ENCODE data around the gene MCC.

Gene MCC

GRCh38 chr5:113093558-113093957 lies 394.7 kb downstream of the MCC start:
- H3K9ac ChIP-seq (ENCODE audit: low read depth, low read length): no peak overlapping the region
- H3K9me3 ChIP-seq (ENCODE audit: control insufficient read depth, insufficient read depth, low read length): no peaks in the 10 kb centered on the region
- H3K4me3 ChIP-seq (ENCODE audit: low read depth, low read length): no peak overlapping the region
- no peak overlapping the region for H3K27ac ChIP-seq (ENCODE audit: low read depth, low read length)
- no peaks in the 10 kb centered on the region for H3K4me1 ChIP-seq (ENCODE audit: control insufficient read depth, insufficient read depth, low read length)
- no peaks in the 10 kb centered on the region for H3K27me3 ChIP-seq (ENCODE audit: control insufficient read depth, insufficient read depth, low read length)
- peaks cover 6% of the 10 kb centered on the region; the same call in 1 of the 2 replicates for H3K36me3 ChIP-seq (ENCODE audit: control insufficient read depth, insufficient read depth, low read length)

- Histone ChIP-seq H3K27me3 (ENCODE audit: control insufficient read depth, insufficient read depth, low read length) (no peaks in the 10 kb centered on the region), H3K9ac (ENCODE audit: low read depth, low read length) (no peak overlapping the region)
Measured at GRCh38 chr5:113092683-113093082, 395.6 kb downstream of the MCC start.

GRCh38 chr5:113091622-113092021 lies 396.6 kb downstream of the MCC start:
- Histone ChIP-seq H3K27me3 (ENCODE audit: control insufficient read depth, insufficient read depth, low read length) (no peaks in the 10 kb centered on the region), H3K9ac (ENCODE audit: low read depth, low read length) (no peak overlapping the region), H3K9me3 (ENCODE audit: control insufficient read depth, insufficient read depth, low read length) (no peaks in the 10 kb centered on the region), H3K27ac (ENCODE audit: low read depth, low read length) (no peak overlapping the region), H3K36me3 (ENCODE audit: control insufficient read depth, insufficient read depth, low read length) (no peaks in the 10 kb centered on the region), H3K4me1 (ENCODE audit: control insufficient read depth, insufficient read depth, low read length) (no peaks in the 10 kb centered on the region), H3K4me3 (ENCODE audit: low read depth, low read length) (no peak overlapping the region)

More at GRCh38 chr5:113092683-113093082, 395.6 kb downstream of the MCC start:
- no peaks in the 10 kb centered on the region for H3K36me3 ChIP-seq (ENCODE audit: control insufficient read depth, insufficient read depth, low read length)
- no peaks in the 10 kb centered on the region for H3K9me3 ChIP-seq (ENCODE audit: control insufficient read depth, insufficient read depth, low read length)
- no peak overlapping the region for H3K4me3 ChIP-seq (ENCODE audit: low read depth, low read length)
- no peak overlapping the region for H3K27ac ChIP-seq (ENCODE audit: low read depth, low read length)
- H3K4me1 ChIP-seq (ENCODE audit: control insufficient read depth, insufficient read depth, low read length): no peaks in the 10 kb centered on the region

- Histone ChIP-seq H3K9me3 (ENCODE audit: control insufficient read depth, insufficient read depth, low read length) (no peaks in the 10 kb centered on the region), H3K9ac (ENCODE audit: low read depth, low read length) (no peak overlapping the region), H3K36me3 (ENCODE audit: control insufficient read depth, insufficient read depth, low read length) (no peaks in the 10 kb centered on the region), H3K27me3 (ENCODE audit: control insufficient read depth, insufficient read depth, low read length) (no peaks in the 10 kb centered on the region), H3K4me3 (ENCODE audit: low read depth, low read length) (no peak overlapping the region), H3K4me1 (ENCODE audit: control insufficient read depth, insufficient read depth, low read length) (no peaks in the 10 kb centered on the region), H3K27ac (ENCODE audit: low read depth, low read length) (no peak overlapping the region)
Measured at GRCh38 chr5:113090336-113091106, 397.7 kb downstream of the MCC start.

GRCh38 chr5:113089653-113090335 lies 398.5 kb downstream of the MCC start:
- Histone ChIP-seq H3K4me1 (ENCODE audit: control insufficient read depth, insufficient read depth, low read length) (no peaks in the 10 kb centered on the region), H3K27ac (ENCODE audit: low read depth, low read length) (no peak overlapping the region), H3K27me3 (ENCODE audit: control insufficient read depth, insufficient read depth, low read length) (no peaks in the 10 kb centered on the region), H3K9ac (ENCODE audit: low read depth, low read length) (no peak overlapping the region), H3K9me3 (ENCODE audit: control insufficient read depth, insufficient read depth, low read length) (no peaks in the 10 kb centered on the region), H3K36me3 (ENCODE audit: control insufficient read depth, insufficient read depth, low read length) (peaks cover 4% of the 10 kb centered on the region), H3K4me3 (ENCODE audit: low read depth, low read length) (no peak overlapping the region)

- no peaks in the 10 kb centered on the region for H3K4me1 ChIP-seq (ENCODE audit: control insufficient read depth, insufficient read depth, low read length)
- H3K9ac ChIP-seq (ENCODE audit: low read depth, low read length): no peak overlapping the region
- no peaks in the 10 kb centered on the region for H3K27me3 ChIP-seq (ENCODE audit: control insufficient read depth, insufficient read depth, low read length)
- H3K4me3 ChIP-seq (ENCODE audit: low read depth, low read length): no peak overlapping the region
- H3K36me3 ChIP-seq (ENCODE audit: control insufficient read depth, insufficient read depth, low read length): peaks cover 22% of the 10 kb centered on the region
- H3K27ac ChIP-seq (ENCODE audit: low read depth, low read length): no peak overlapping the region
- H3K9me3 ChIP-seq (ENCODE audit: control insufficient read depth, insufficient read depth, low read length): no peaks in the 10 kb centered on the region
Measured at GRCh38 chr5:113087976-113088514, 400.2 kb downstream of the MCC start.

GRCh38 chr5:113085880-113086409 lies 402.3 kb downstream of the MCC start:
- no peaks in the 10 kb centered on the region for H3K27me3 ChIP-seq (ENCODE audit: control insufficient read depth, insufficient read depth, low read length)

GRCh38 chr5:113085084-113085414 lies 403.2 kb downstream of the MCC start:
- Histone ChIP-seq H3K4me3 (ENCODE audit: low read depth, low read length) (no peak overlapping the region), H3K9me3 (ENCODE audit: control insufficient read depth, insufficient read depth, low read length) (no peaks in the 10 kb centered on the region), H3K27me3 (ENCODE audit: control insufficient read depth, insufficient read depth, low read length) (no peaks in the 10 kb centered on the region), H3K27ac (ENCODE audit: low read depth, low read length) (no peak overlapping the region), H3K36me3 (ENCODE audit: control insufficient read depth, insufficient read depth, low read length) (peaks cover 35% of the 10 kb centered on the region), H3K4me1 (ENCODE audit: control insufficient read depth, insufficient read depth, low read length) (peaks cover 8% of the 10 kb centered on the region), H3K9ac (ENCODE audit: low read depth, low read length) (no peak overlapping the region)

More at GRCh38 chr5:113085880-113086409, 402.3 kb downstream of the MCC start:
- H3K27ac ChIP-seq (ENCODE audit: low read depth, low read length): no peak overlapping the region
- H3K4me1 ChIP-seq (ENCODE audit: control insufficient read depth, insufficient read depth, low read length): peaks cover 7% of the 10 kb centered on the region
- no peak overlapping the region for H3K9ac ChIP-seq (ENCODE audit: low read depth, low read length)
- H3K36me3 ChIP-seq (ENCODE audit: control insufficient read depth, insufficient read depth, low read length): peaks cover 35% of the 10 kb centered on the region
- no peaks in the 10 kb centered on the region for H3K9me3 ChIP-seq (ENCODE audit: control insufficient read depth, insufficient read depth, low read length)
- H3K4me3 ChIP-seq (ENCODE audit: low read depth, low read length): no peak overlapping the region

GRCh38 chr5:113084402-113085083 lies 403.7 kb downstream of the MCC start:
- H3K4me1 ChIP-seq (ENCODE audit: control insufficient read depth, insufficient read depth, low read length): peaks cover 8% of the 10 kb centered on the region
- no peak overlapping the region for H3K4me3 ChIP-seq (ENCODE audit: low read depth, low read length)
- H3K27ac ChIP-seq (ENCODE audit: low read depth, low read length): no peak overlapping the region
- no peak overlapping the region for H3K9ac ChIP-seq (ENCODE audit: low read depth, low read length)
- no peaks in the 10 kb centered on the region for H3K9me3 ChIP-seq (ENCODE audit: control insufficient read depth, insufficient read depth, low read length)
- H3K36me3 ChIP-seq (ENCODE audit: control insufficient read depth, insufficient read depth, low read length): peaks cover 35% of the 10 kb centered on the region
- H3K27me3 ChIP-seq (ENCODE audit: control insufficient read depth, insufficient read depth, low read length): no peaks in the 10 kb centered on the region

GRCh38 chr5:113083481-113083880 lies 404.8 kb downstream of the MCC start:
- Histone ChIP-seq H3K27ac (ENCODE audit: low read depth, low read length) (no peak overlapping the region), H3K36me3 (ENCODE audit: control insufficient read depth, insufficient read depth, low read length) (peaks cover 35% of the 10 kb centered on the region), H3K4me1 (ENCODE audit: control insufficient read depth, insufficient read depth, low read length) (peaks cover 8% of the 10 kb centered on the region), H3K9me3 (ENCODE audit: control insufficient read depth, insufficient read depth, low read length) (no peaks in the 10 kb centered on the region), H3K27me3 (ENCODE audit: control insufficient read depth, insufficient read depth, low read length) (no peaks in the 10 kb centered on the region), H3K9ac (ENCODE audit: low read depth, low read length) (no peak overlapping the region), H3K4me3 (ENCODE audit: low read depth, low read length) (no peak overlapping the region)
